Endometrial microvascular endothelial cells (primary cell): Measurements from ENCODE around the gene FUT6. TPM values are rescaled to one million over a fixed set of nuclear protein-coding genes. Genes with fewer than 3 reads are reported as not detected.

ENCODE experiments used
- in situ Hi-C: cut with HindIII; loops from 2 replicates; pipeline ENCODE4 v1.10.0; 2017; ENCODE audit warnings: low sequenced_read_pairs, low pct_unique_long_range_greater_than_20kb; ENCODE audit errors: inconsistent ontology term
- total RNA-seq: library from RNA; depleted of rRNA; stranded (reverse); fragments of >200 nt; gene quantifications from one replicate; pipeline ENCODE4 v1.2.3, GENCODE V29; 2015; ENCODE audit errors: inconsistent ontology term

The FUT6 gene
- total RNA-seq, 1 donor from 2014 or later: not detected

DNA sequence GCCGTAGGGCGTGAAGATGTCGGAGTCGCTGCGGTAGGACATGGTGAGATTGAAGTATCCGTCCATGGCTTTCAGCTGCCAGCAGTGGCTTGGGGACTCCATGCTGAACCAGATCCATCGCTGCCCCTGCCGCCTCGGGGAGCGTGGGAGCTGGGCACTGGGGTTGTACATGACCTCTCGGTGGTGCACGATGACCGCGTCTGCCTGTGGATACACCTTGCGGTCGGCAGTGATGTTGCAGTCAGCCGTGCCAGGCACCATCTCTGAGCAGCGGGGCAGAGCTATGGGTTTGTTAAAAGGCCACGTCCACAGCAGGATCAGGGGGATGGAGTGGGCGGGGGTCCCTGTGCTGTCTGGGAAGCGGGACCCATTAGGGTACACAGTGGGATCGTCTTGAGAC is 7.4 kb downstream of the FUT6 start:
- in situ Hi-C loops: no loop called here

DNA sequence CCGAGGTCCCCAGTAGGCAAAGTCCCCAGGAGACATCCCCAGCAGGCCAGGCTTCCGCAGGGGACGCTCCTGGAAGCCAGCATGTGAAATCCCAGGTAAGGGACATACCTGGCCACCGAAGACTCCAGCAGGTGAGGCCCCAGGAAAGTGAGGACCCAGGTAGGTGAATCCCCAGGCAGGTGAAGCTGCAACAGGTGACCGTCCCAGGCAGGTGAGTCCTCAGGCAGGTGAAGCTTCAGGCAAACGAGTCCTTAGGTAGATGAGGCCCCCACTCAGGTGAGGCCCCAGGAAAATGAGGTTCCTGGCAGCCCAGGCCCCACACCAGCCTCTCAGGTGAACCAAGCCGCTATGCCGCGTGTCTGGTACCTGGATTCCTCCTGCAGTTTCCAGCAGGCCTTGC is 8.3 kb downstream of the FUT6 start:
- in situ Hi-C loops: no loop called here

DNA sequence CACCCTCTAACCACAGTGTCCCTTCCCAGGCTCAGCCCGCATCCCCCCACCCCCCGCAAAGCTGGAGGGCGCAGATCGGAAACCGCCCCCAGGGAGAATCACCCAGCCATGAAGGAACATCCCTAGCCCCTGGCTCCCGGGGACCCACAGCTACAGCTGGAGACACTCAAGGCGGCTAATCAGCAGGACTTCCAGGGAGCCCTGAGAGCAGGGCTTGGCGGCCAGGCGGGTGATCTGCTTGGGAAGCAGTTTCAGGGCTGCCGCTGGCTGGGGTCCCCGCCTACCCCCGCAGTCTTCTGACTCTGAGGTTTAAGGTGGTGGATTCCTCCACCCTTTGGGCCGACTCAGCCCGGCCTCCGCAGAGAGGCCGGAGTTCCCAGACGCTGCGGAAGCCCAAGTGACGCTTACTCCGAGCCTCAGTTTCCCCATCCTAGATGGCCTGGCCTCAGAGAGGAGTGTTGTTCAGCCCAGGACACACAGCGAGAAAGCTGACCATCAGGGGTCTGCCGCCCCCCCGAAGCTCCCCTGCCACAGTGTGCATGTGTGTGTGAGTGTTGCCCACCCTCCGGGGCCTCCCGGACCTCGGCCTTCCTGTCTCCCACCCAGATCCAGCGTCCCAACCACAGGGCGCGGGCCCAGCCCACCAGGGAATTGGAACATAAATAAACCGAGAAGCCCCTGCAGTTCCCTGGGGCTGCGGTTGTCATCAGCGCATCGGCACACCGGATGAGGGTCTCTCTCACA is 9.8 kb downstream of the FUT6 start:
- in situ Hi-C loops: no loop called here

DNA sequence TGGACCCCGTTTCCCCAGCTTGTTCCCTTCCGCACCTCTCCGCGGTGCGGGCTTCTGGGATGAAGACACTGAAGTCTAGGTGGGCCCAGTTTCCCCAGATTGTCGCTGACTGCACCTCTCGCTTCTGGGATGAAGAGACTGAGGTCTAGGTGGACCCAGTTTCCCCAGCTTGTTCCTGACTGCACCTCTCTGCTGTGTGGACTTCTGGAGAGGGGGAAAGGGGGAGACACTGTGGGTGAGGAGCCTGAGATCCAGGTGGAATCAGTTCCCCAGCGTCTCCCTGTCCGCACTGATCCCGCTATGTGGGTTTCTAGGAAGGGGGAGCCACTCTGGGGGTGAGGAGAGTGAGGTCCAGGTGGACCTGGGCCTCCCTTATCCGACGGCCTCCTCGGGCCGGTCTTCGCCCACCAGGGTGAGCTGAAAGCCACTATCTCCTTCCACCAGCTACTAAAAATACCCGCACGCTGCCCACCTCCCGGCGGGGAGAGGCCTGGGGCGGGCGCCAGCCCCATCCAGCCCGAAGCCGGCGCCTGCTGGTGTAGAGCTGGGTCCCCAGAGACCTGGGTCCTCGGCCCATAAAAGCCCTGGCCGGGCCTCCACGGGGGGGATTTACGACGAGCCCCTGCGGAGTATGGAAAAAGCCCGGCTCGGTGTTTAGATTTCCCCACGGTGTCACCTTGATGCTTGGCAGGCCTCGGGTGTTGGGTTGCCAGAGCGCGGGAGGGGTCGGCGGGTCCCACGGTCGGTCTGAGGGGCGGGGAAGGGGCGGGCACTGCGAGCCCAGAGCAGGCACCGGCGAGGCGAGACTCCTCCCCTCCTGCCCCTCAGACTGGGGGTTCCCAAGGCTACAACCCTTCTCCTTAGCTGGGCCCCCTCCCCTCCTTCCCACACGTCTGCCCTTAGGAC is 10.6 kb downstream of the FUT6 start:
- in situ Hi-C loops: no loop called here

DNA sequence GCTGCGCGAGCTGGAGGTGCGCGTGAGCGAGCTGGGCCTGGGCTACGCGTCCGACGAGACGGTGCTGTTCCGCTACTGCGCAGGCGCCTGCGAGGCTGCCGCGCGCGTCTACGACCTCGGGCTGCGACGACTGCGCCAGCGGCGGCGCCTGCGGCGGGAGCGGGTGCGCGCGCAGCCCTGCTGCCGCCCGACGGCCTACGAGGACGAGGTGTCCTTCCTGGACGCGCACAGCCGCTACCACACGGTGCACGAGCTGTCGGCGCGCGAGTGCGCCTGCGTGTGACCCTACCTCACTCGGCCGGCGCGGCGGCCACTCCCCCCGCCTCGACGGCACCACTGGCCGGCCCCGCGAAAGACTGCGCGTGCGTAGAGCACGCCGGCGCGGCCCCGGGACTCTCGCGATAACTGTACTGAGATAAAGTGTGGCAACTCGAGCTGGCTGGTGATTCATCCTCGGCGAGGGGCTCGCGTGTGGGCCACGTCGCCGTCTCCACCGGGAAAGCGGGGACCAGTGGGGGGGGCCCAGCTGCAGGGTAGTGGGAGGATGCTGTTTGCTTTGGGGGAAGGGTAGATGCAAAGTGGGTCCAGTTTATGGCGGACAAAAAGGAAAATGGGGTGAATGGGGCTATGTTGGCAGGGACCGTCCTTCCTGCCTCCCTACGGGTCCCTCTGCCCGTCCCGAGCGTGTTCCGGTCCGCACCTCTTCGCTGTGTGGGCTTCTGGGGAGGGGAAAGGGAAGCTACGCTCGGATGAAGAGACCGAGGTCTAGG is 11.4 kb downstream of the FUT6 start:
- in situ Hi-C loops: no loop called here

DNA sequence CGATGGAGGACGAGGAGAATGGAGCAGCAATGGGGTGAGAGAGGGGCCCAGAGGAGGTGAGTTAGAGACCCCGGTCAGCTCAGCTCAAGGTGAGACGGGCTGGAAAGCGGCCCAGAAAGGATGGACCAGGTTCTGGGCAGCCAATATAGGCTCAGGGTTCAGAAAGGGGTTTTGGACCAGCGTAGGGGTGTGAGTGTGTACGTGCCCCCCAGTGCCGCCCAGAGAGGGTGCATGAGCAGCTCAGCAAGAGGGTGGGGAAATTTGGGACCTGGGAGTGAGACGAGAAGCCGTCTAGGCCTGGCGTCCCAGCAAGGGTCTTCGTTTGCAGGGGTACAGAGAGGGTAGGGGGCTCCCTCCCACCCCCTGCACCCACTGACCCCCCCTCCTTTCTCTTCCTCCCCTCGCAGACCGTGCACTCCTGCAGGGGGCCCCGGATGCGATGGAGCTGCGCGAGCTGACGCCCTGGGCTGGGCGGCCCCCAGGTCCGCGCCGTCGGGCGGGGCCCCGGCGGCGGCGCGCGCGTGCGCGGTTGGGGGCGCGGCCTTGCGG is 12.1 kb downstream of the FUT6 start:
- in situ Hi-C loops: no loop called here

DNA sequence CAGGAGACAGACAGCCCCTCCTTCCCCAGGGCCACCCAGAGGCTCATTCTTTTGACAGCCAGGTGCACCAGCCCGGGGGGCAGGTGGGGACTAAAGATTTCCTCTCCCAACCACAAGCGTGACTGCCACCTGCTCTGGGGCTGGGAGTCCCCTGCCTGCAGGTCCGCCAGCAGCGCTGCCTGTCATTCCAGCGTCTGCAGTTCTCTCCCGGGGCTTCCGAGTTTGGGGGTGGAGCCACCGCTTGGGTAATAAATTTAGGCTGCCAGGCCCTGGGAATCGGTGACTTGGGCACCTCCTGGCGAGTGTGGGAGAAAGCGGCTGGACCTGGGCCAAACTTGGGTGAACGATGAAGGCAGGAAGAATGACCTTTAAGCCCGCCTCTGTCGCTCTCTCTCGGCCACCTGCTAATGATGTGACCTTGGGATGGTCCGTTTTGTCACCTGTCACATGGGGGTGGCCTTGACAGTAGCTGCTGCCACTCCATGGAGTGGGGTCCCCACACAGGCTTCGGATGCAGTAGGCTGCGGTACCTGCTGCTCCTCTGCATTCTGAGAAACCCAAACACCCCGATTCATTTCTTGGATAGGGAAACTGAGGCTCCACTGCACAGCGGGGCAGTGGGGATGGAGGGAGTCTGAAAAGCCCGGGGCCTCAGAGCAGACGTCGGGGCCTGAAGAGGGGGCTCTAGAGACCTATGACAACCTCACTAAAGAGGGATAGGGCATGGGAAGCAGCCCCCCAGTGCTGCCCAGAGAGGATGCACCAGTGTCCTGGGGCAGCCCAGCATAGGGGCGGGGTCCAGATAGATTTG is 12.8 kb downstream of the FUT6 start:
- in situ Hi-C loops: no loop called here

DNA sequence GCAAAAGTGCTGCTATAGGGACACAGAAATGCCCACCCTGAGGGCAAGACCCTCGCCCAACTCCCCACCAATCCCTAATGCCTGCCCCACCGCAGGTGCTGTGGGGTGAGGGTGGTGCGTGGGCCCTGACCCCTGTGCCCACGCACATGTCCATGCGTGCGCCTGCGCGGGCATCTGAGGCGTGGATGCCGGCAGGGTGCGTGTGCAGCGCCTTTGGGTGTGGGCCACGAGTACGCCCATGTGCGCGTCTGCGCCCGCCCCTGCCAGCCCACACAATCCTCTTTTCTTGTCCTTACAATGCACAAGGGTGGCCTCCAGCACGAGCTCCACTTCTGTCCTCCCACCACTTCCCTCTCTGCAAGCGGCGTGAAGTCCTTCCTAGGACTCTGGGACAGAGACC is 14.3 kb downstream of the FUT6 start:
- in situ Hi-C loops: no loop called here

DNA sequence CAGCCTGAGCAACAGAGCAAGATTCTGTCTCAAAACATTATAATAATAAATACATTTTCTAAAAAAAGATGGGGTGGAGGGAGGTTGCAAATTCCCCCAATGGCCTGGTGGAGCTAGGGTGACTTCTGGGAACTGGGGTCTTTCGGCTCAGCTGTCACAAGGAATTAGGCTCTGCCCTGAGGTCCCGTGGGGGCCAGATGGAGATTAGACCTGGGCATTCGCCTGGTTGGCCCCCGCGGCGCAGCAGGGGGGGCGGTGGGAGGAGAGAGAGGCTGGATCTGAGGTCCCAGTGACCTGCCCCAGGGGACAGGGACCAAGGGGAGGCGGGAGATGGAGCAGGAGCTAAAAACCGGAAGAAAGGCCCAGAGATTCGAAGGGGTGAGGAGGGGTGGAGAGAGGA is 14.8 kb downstream of the FUT6 start:
- in situ Hi-C loops: no loop called here

DNA sequence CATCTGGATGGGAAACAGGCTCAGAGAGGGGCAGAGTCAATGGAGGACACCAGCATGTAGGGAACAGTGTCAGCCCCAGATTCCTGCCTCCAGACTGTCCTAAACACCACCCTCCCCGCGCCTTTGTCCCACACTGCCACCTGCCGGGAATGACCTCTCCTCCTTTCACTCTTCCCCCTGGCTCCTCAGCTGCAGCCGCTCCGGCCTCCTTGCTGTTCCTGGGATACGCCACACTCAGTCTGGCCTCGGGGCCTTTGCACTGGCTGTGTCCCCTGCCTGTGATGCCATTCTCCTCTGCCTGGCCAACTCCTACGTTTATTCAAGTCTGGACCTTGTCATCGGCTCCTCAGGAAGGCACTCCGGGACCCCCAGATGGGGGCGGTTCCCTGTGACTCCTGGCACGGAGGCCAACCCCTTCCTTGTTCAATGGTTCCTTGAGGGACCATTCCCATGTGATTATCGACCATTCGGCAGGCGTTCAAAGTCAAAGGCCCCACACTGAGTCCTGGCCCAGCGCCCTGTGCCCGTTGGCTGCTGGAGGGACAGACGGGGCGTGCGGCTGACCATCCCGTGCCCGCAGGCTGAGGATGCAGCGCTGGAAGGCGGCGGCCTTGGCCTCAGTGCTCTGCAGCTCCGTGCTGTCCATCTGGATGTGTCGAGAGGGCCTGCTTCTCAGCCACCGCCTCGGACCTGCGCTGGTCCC is 15.8 kb downstream of the FUT6 start:
- in situ Hi-C loops: no loop called here

DNA sequence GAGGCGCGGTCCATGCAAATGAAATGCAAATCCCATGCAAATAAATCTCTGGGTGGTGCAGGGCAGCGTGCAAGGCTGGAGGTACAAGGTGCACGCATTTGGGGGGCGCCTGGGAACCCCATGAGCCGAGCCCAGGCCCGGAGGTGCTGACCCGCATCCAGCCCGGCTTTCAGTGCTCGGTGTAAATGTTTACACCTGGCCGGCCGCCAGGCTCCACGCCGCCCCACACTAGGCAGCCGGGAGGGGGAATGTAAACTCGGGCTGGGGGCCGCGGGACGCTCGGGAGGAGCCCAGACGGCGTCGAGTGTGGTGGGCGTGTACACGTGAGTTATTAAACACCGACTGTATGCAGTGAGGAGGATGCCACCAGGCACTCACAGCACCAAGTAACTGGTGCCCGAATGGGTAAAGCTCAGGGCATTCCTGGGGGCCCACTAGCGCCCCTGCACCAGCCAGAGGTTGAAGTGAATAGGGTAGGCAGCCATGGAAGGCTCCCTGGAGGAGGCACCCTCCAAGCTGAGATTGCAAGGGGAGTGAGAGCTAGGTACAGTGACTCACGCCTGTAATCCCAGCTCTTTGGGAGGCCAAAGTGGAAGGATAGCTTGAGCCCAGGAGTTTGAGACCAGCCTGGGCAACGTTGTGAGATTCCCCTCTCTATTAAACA is 17.2 kb downstream of the FUT6 start:
- in situ Hi-C loops: no loop called here

DNA sequence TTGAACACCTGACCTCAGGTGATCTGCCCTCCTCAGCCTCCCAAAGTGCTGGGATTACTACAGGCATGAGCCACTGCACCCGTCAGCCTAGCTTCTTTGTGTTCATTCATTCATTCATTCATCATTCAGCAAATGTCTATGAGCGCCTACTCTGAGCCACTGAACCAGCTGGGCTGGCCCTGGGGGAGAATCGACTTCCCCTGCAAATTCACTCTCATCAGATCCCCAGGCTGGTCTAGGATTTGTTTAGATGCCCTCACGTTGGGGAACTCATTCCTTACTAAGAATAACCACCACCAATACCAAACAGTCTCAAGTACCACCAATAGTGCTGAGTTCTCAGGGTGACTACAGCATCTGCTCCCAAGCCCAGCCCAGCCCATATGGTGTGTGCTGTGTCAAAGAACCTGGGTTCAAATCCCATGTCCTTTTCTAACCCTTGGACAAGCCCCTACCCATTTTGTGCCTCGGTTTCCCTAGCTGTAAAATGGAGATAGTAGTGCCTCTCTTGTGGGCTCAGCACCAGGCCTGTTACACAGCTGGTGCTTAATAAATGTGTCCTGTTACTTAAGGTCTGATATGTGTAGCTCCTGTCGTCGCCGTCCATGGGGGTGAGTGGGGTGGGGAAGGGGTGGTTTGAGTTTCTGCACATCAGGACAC is 17.9 kb downstream of the FUT6 start:
- in situ Hi-C loops: no loop called here

DNA sequence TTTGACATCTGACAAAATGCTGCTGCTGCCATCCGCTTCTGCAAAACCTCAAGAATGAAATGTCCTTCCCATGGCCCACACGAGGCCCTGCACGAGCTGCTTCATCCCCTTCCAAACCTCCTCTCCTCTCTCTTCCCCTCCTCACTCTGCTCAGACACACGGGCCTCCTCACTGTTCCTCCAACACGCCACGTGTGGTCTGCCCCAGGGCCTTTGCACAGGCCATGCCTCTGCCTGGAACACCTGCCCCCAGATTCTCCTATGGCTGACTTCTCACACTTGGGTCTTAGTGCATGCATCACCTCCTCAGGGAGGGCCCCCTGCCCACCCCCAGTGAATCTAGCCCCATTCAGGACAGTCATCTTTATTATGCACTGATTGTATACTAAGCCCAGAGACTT is 18.7 kb downstream of the FUT6 start:
- in situ Hi-C loops: no loop called here

DNA sequence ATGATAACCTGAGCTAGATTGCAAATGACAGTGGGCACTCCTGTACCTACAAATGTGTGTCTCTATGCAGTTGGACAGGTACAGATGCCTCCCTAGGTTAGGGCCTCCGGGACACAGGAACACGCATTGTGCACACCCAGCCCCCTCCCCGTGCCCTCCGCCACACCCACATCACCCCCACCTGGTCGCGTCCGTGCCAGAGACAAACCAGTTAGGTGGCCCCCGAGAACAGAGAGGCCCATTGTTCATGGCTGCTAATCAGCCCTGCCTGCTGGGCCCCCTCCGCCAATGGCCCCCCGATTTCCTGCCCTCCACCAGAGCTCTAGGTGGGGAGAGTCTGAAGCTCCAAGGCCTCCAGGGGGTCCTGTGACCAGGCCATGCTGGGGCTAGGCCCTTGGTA is 20.9 kb downstream of the FUT6 start:
- in situ Hi-C loops: no loop called here

DNA sequence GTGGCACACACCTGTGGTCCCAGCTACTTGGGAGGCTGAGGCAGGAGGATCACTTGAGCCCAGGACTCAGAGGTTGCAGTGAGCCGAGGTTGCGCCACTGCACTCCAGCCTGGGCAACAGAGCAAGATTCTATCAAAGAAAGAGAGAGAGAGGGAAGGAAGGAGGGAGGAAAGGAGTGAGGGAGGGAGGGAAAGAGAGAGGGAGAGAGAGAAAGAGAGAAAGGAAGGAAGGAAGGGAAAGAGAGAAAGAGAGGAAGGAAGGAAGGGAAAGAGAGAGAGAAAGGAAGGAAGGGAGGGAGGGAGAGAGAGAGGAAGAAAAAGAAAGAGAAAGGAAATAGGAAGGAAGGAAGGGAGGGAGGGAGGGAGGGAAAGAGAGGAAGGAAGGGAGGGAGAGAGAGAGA is 22.3 kb downstream of the FUT6 start:
- in situ Hi-C loops: no loop called here

DNA sequence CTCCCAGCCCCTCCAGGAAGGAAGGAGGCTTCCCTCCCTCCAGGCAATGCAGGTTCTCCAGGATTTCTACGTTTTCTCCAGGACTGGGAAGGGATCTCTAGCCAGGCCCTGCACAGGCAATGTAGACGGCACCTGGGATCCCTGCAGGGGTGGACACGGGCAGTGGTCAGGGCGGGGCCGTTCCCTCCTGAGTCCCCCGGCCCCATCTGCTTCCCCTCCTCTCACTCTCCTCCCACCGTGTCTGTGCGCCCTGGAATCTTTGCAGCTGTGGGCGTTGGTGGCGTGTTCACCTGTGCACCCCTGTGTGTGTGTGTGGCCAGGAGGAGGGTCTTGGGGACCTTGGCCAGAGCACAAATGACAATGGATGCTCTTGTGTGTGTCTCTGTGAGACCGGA is 24.7 kb downstream of the FUT6 start:
- in situ Hi-C loops: no loop called here
